BE2C (cell line): ENCODE measurements around the gene DNAJC9.

Experiments
- DNase-seq: peaks from one replicate; pipeline ENCODE4 v3.0.0-alpha.2; 2020
- H3K27me3 ChIP-seq: fragments of 250-450 bp; sonication (Bioruptor Pico); 2 replicates; pipeline ENCODE4 v1.5.1; 2020; ENCODE audit warnings: mild to moderate bottlenecking
- H3K36me3 ChIP-seq: fragments of 250-450 bp; sonication (Bioruptor Pico); 2 replicates; pipeline ENCODE4 v1.5.1; 2020; ENCODE audit warnings: mild to moderate bottlenecking
- H3K4me1 ChIP-seq: fragments of 250-450 bp; sonication (Bioruptor Pico); 2 replicates; pipeline ENCODE4 v1.5.1; 2020
- H3K4me3 ChIP-seq: 2 replicates; pipeline ENCODE4 v1.5.1; 2011; ENCODE audit warnings: low read depth, low read length
- H3K9me3 ChIP-seq: fragments of 250-450 bp; sonication (Bioruptor Pico); 2 replicates; pipeline ENCODE4 v1.5.1; 2020
- CTCF ChIP-seq: IDR thresholded peaks from 2 replicates; pipeline ENCODE4 v1.5.1; 2012; ENCODE audit warnings: mild to moderate bottlenecking, low read depth, low read length

Gene DNAJC9

DNA sequence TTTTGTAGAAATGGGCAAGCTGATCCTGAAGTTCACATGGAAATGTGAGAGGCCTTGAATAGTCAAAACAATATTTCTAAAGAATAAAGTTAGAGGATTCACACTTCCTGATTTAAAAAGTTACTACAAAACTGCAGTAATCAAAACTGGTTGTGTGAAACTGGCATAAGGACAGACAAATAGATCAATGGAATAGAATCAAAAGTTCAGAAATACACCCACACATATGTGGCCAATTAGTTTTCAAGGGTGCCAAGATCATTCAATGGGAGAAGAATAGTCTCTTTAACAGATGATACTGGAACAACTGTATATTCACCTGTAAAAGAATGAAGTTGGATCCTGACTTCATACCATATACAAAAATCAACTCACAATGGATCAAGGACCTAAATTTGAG lies 27.7 kb downstream of the DNAJC9 start:
- no peak for DNase-seq
- TF ChIP-seq CTCF, result no peak
- no peaks in the 10 kb centered on the region for H3K9me3 ChIP-seq
- H3K4me1 ChIP-seq, result no peaks in the 10 kb centered on the region
- H3K4me3 ChIP-seq, result no peak overlapping the region
- no peaks in the 10 kb centered on the region for H3K36me3 ChIP-seq
- no peaks in the 10 kb centered on the region for H3K27me3 ChIP-seq

GRCh38 chr10:73218431-73219191 lies 28.4 kb downstream of the DNAJC9 start:
- no peaks in the 10 kb centered on the region for H3K9me3 ChIP-seq
- TF ChIP-seq CTCF, result peak; percentile 66
- no peaks in the 10 kb centered on the region for H3K36me3 ChIP-seq
- H3K4me3 ChIP-seq, result no peak overlapping the region
- no peak for DNase-seq
- H3K27me3 ChIP-seq, result no peaks in the 10 kb centered on the region
- H3K4me1 ChIP-seq, result no peaks in the 10 kb centered on the region

GRCh38 chr10:73217628-73218027 lies 29.4 kb downstream of the DNAJC9 start:
- Histone ChIP-seq H3K4me1 (no peaks in the 10 kb centered on the region), H3K36me3 (no peaks in the 10 kb centered on the region), H3K27me3 (no peaks in the 10 kb centered on the region), H3K9me3 (no peaks in the 10 kb centered on the region), H3K4me3 (no peak overlapping the region)
- DNase-seq, result no peak
- TF ChIP-seq CTCF, result no peak

GRCh38 chr10:73215749-73216148 lies 31.3 kb downstream of the DNAJC9 start:
- no peaks in the 10 kb centered on the region for H3K36me3 ChIP-seq
- no peaks in the 10 kb centered on the region for H3K9me3 ChIP-seq
- H3K27me3 ChIP-seq, result no peaks in the 10 kb centered on the region
- no peak for DNase-seq
- no peaks in the 10 kb centered on the region for H3K4me1 ChIP-seq
- no peak overlapping the region for H3K4me3 ChIP-seq
- TF ChIP-seq CTCF, result no peak

DNA sequence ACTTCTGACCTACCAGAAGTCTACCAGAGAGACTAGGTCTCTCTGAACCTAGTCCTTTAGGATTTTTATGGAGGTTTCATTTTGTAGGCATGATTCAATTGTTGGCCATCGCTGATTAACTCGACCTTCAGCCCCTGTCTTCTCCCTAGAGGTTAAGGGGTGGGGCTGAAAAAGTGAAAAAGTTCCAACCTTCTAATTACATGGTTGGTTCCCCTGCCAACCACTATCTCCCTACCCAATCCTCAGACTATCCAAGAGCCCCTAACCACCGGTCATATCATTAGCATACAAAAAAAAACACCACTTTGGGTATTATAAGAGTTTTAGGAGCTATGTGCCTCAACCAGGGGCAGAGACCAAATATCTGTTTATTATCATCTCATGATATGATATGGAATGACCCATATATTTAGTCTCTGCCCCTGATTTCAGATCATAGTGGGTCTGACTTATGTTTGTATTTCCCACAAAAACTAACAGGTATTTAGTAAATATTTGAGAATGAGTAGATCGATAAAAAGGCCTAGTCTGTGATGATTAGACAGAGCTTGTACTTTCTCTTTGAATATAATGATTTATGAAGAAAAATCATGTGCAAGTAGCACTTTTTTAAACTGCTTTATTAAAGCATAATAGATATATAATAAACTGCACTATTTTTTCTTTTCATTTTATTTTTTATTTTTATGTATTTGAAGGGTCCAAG lies 35.8 kb downstream of the DNAJC9 start:
- H3K36me3 ChIP-seq, result no peaks in the 10 kb centered on the region
- no peaks in the 10 kb centered on the region for H3K4me1 ChIP-seq
- no peak for DNase-seq
- H3K27me3 ChIP-seq, result no peaks in the 10 kb centered on the region
- TF ChIP-seq CTCF, result no peak
- no peak overlapping the region for H3K4me3 ChIP-seq
- H3K9me3 ChIP-seq, result no peaks in the 10 kb centered on the region

- no peaks in the 10 kb centered on the region for H3K36me3 ChIP-seq
Observed at GRCh38 chr10:73210395-73211105, 36.5 kb downstream of the DNAJC9 start.

More at GRCh38 chr10:73210395-73211105, 36.5 kb downstream of the DNAJC9 start:
- no peaks in the 10 kb centered on the region for H3K27me3 ChIP-seq
- TF ChIP-seq CTCF, result no peak
- no peak for DNase-seq
- no peak overlapping the region for H3K4me3 ChIP-seq
- no peaks in the 10 kb centered on the region for H3K4me1 ChIP-seq
- no peaks in the 10 kb centered on the region for H3K9me3 ChIP-seq
